HCT116 (cell line): Measurements from ENCODE around the gene MINAR1. TPM values are rescaled to one million over a fixed set of nuclear protein-coding genes. Genes with fewer than 3 reads are reported as not detected.

Source experiments
- ATAC-seq: fragments of 200-7000 bp; cut with Tn5 transposase; 2 replicates; pipeline ENCODE4 v1.9.1; 2020; ENCODE audit warnings: mild to moderate bottlenecking, moderate library complexity
- BruUV-seq: library from RNA; stranded (reverse); fragments of 400-500 nt; replicated peaks from 2 replicates; lab custom pipeline; 2021; lab: Mats Ljungman, UMichigan
- CTCF ChIA-PET: fragments of 300-600 bp; sonication (Branson Sonifier 250); formaldehyde crosslinking; loops from one replicate; lab custom pipeline; 2021; ENCODE audit warnings: antibody characterized with exemption; lab: Charles Lee
- POLR2A ChIA-PET: fragments of 300-600, 350-600 bp; sonication (Branson Sonifier 250); formaldehyde crosslinking; loops from one replicate; lab custom pipeline; 2021; ENCODE audit warnings: antibody characterized with exemption; lab: Charles Lee
- RAD21 ChIA-PET, 2 experiments: fragments of 300-600 bp; sonication (Branson Sonifier 250); formaldehyde crosslinking; loops; one replicate each; lab custom pipeline; 2023; ENCODE audit warnings: low total read pairs in 2 of 2; ENCODE audit not compliant: uncharacterized antibody in 2 of 2, unreplicated experiment in 2 of 2, low non-redundant PET in 1 of 2; lab: Charles Lee
- DNase-seq: peaks from one replicate; pipeline ENCODE4 v3.0.0-alpha.2; 2010; ENCODE audit warnings: low read depth, low spot score
- H2AFZ ChIP-seq: fragments of 200-600 bp; shearing (Covaris generic), sonication (generic); 2 replicates; pipeline ENCODE4 v1.6.1; 2017; ENCODE audit warnings: low read depth, mixed run types, mixed read lengths, antibody characterized with exemption, low read length; ENCODE audit not compliant: poor library complexity, severe bottlenecking
- H3K27ac ChIP-seq: 2 replicates; pipeline ENCODE4 v1.5.1; 2012; ENCODE audit warnings: low read depth, low read length
- H3K27me3 ChIP-seq: fragments of 200-600 bp; sonication (generic); 2 replicates; pipeline ENCODE4 v1.6.1; 2016; ENCODE audit warnings: mixed run types, low read length, mixed read lengths; ENCODE audit not compliant: insufficient read depth
- H3K36me3 ChIP-seq, 2 experiments: fragments of 200-500 bp in 1 of 2; fragments of 200-600 bp in 1 of 2; sonication (Bioruptor generic) in 1 of 2; sonication (generic) in 1 of 2; 2 replicates each; pipeline versions ENCODE4 v1.5.1 to v1.6.1; 2014 to 2016; ENCODE audit warnings: low read length in 2 of 2, inconsistent platforms in 1 of 2, mixed read lengths in 1 of 2, mixed run types in 1 of 2; ENCODE audit not compliant: insufficient read depth in 2 of 2, control insufficient read depth in 1 of 2
- H3K4me1 ChIP-seq, 2 experiments: fragments of 200-600 bp in 1 of 2; sonication (generic) in 1 of 2; 2 replicates each; pipeline versions ENCODE4 v1.5.1 to v1.6.1; 2012 to 2017; ENCODE audit warnings: low read length in 2 of 2, inconsistent platforms in 1 of 2, mild to moderate bottlenecking in 1 of 2, mixed read lengths in 1 of 2, mixed run types in 1 of 2, moderate library complexity in 1 of 2; ENCODE audit not compliant: insufficient read depth in 2 of 2, control insufficient read depth in 1 of 2
- H3K4me2 ChIP-seq: fragments of 200-600 bp; sonication (generic); 2 replicates; pipeline ENCODE4 v1.6.1; 2017; ENCODE audit warnings: mixed run types, low read length, mixed read lengths
- H3K4me3 ChIP-seq, 2 experiments: fragments of 200-600 bp in 1 of 2; sonication (generic) in 1 of 2; replicated peaks in 1 of 2; 2 replicates each; pipeline ENCODE4 v1.5.1; 2011 to 2016; ENCODE audit warnings: low read length in 2 of 2, control low read depth in 1 of 2, low read depth in 1 of 2, mild to moderate bottlenecking in 1 of 2, mixed read lengths in 1 of 2, mixed run types in 1 of 2
- H3K79me2 ChIP-seq: fragments of 200-600 bp; sonication (generic); 2 replicates; pipeline ENCODE4 v1.6.1; 2017; ENCODE audit warnings: mild to moderate bottlenecking, mixed run types, low read length, moderate library complexity, mixed read lengths; ENCODE audit not compliant: insufficient read depth
- H3K9ac ChIP-seq: fragments of 200-600 bp; sonication (generic); 2 replicates; pipeline ENCODE4 v1.6.1; 2016; ENCODE audit warnings: low read length, mixed read lengths
- H3K9me2 ChIP-seq: fragments of 200-600 bp; sonication (generic), shearing (Covaris generic); 2 replicates; pipeline ENCODE4 v1.6.1; 2017; ENCODE audit warnings: mixed run types, mild to moderate bottlenecking, moderate library complexity; ENCODE audit not compliant: insufficient read depth
- H3K9me3 ChIP-seq, 2 experiments: fragments of 200-500 bp in 1 of 2; fragments of 200-600 bp in 1 of 2; sonication (Bioruptor generic) in 1 of 2; sonication (generic) in 1 of 2; 2 replicates each; pipeline ENCODE4 v1.6.1; 2014 to 2017; ENCODE audit warnings: low read length in 2 of 2, mixed read lengths in 2 of 2, inconsistent platforms in 1 of 2, low read depth in 1 of 2, mild to moderate bottlenecking in 1 of 2, mixed run types in 1 of 2, moderate library complexity in 1 of 2; ENCODE audit not compliant: control insufficient read depth in 1 of 2, insufficient read depth in 1 of 2
- H4K20me1 ChIP-seq: fragments of 200-600 bp; sonication (generic), shearing (Covaris generic); 2 replicates; pipeline ENCODE4 v1.6.1; 2017; ENCODE audit warnings: mixed run types, mild to moderate bottlenecking, moderate library complexity; ENCODE audit not compliant: insufficient read depth
- CBX3 ChIP-seq: IDR thresholded peaks from 2 replicates; pipeline ENCODE4 v1.6.1; 2012; ENCODE audit warnings: low read depth
- CEBPB ChIP-seq: IDR thresholded peaks from 2 replicates; pipeline ENCODE4 v1.6.1; 2012; ENCODE audit warnings: low read depth
- ELF1 ChIP-seq: IDR thresholded peaks from 2 replicates; pipeline ENCODE4 v1.6.1; 2012; ENCODE audit warnings: low read depth, borderline replicate concordance
- EZH2phosphoT487 ChIP-seq: fragments of 200-600 bp; IDR thresholded peaks from 2 replicates; pipeline ENCODE4 v1.6.1; 2018; ENCODE audit warnings: antibody characterized with exemption, borderline replicate concordance
- POLR2A ChIP-seq: IDR thresholded peaks from 2 replicates; pipeline ENCODE4 v1.7.0; 2011; ENCODE audit warnings: borderline replicate concordance; ENCODE audit not compliant: insufficient read depth, insufficient read length; ENCODE audit errors: extremely low read depth
- POLR2AphosphoS5 ChIP-seq: IDR thresholded peaks from 2 replicates; pipeline ENCODE4 v1.6.1; 2011; ENCODE audit warnings: mild to moderate bottlenecking, low read depth, low read length, moderate library complexity
- RAD21 ChIP-seq: IDR thresholded peaks from 2 replicates; pipeline ENCODE4 v1.6.1; 2012; ENCODE audit warnings: low read depth, mild to moderate bottlenecking
- SIN3A ChIP-seq: IDR thresholded peaks from 2 replicates; pipeline ENCODE4 v1.6.1; 2012; ENCODE audit warnings: low read depth
- SRF ChIP-seq: IDR thresholded peaks from 2 replicates; pipeline ENCODE4 v1.6.1; 2012; ENCODE audit warnings: low read depth
- YY1 ChIP-seq: IDR thresholded peaks from 2 replicates; pipeline ENCODE4 v1.6.1; 2011; ENCODE audit warnings: low read length, low read depth, moderate library complexity, mild to moderate bottlenecking; ENCODE audit not compliant: insufficient replicate concordance; ENCODE audit errors: extremely low read depth
- ZNF274 ChIP-seq: fragments of 200-500 bp; sonication (Bioruptor generic); IDR thresholded peaks from 2 replicates; pipeline ENCODE4 v1.6.1; 2014; ENCODE audit warnings: mild to moderate bottlenecking, low read depth, low read length, inconsistent platforms
- intact Hi-C: fragments of 100-400 bp; cut with micrococcal nuclease; formaldehyde crosslinking; loops from 2 replicates; pipeline ENCODE4 v1.10.0; 2022
- total RNA-seq: library from RNA; stranded (reverse); gene quantifications from one replicate; pipeline ENCODE4 v1.2.1, GENCODE V29; 2021; ENCODE audit not compliant: unreplicated experiment
- TF ChIP-seq, protein P1 (sequence below): IDR thresholded peaks from 2 replicates; pipeline ENCODE4 v1.6.1; 2012

MINAR1 gene
- total RNA-seq, 1 experiment from 2014 or later = 1.9 TPM

GRCh38 chr15:79463043-79463780 lies 31.1 kb downstream of the MINAR1 start:
- Histone ChIP-seq H3K9me3 (no peaks in the 10 kb centered on the region), H2AFZ (no peak overlapping the region), H3K79me2 (no peaks in the 10 kb centered on the region), H3K9me2 (no peaks in the 10 kb centered on the region), H3K27ac (no peak overlapping the region), H3K4me2 (no peak overlapping the region), H4K20me1 (no peaks in the 10 kb centered on the region), H3K36me3 (no peaks in the 10 kb centered on the region), H3K4me3 (no peak overlapping the region), H3K27me3 (no peaks in the 10 kb centered on the region), H3K4me1 (no peaks in the 10 kb centered on the region), H3K9ac (no peak overlapping the region)
- DNase-seq (no peak), ATAC-seq (no peak)
- BruUV-seq = no TSS peak
- POLR2A ChIA-PET = no interaction called here
- RAD21 ChIA-PET = no interaction called here
- intact Hi-C loops = no loop called here
- no peak for TF ChIP-seq RAD21
- no peak for TF ChIP-seq ELF1
- TF ChIP-seq CEBPB = no peak
- no peak for TF ChIP-seq YY1
- TF ChIP-seq POLR2A = no peak
- TF ChIP-seq CBX3 = no peak
- TF ChIP-seq ZNF274 = no peak
- TF ChIP-seq EZH2phosphoT487 = no peak
- TF ChIP-seq, protein P1, sequence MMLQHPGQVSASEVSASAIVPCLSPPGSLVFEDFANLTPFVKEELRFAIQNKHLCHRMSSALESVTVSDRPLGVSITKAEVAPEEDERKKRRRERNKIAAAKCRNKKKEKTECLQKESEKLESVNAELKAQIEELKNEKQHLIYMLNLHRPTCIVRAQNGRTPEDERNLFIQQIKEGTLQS = no peak
- no peak for TF ChIP-seq SRF
- no peak for TF ChIP-seq POLR2AphosphoS5
- TF ChIP-seq SIN3A = no peak
- CTCF ChIA-PET = no interaction called here
